ENCODE data around the gene CNTNAP2.

The CNTNAP2 gene

DNA sequence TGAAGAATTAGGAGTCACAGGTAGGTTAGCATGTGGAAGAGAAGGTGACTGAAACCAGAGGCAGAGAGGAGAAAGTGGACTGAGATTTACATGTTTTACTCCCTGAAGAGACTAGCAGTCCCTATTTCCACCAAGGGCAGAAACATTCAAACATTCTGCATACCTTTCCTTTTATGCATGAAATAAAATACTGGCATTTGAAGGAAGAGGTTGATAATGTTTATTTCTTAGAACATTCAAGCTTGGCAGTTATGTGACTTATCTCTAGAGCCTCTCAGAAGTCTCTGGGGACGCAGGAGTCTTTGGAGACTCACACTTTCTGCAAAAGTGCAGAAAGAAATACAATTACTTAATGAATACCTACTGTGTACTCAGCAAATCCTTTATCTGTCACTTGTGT lies 1966.8 kb downstream of the CNTNAP2 start:
- TF ChIP-seq, protein P1, sequence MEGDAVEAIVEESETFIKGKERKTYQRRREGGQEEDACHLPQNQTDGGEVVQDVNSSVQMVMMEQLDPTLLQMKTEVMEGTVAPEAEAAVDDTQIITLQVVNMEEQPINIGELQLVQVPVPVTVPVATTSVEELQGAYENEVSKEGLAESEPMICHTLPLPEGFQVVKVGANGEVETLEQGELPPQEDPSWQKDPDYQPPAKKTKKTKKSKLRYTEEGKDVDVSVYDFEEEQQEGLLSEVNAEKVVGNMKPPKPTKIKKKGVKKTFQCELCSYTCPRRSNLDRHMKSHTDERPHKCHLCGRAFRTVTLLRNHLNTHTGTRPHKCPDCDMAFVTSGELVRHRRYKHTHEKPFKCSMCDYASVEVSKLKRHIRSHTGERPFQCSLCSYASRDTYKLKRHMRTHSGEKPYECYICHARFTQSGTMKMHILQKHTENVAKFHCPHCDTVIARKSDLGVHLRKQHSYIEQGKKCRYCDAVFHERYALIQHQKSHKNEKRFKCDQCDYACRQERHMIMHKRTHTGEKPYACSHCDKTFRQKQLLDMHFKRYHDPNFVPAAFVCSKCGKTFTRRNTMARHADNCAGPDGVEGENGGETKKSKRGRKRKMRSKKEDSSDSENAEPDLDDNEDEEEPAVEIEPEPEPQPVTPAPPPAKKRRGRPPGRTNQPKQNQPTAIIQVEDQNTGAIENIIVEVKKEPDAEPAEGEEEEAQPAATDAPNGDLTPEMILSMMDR (IDR thresholded peaks at IDR 0.05; ENCODE audit: extremely low read depth, missing control alignments), result no peak
- no peak for DNase-seq (ENCODE audit: low spot score)

DNA sequence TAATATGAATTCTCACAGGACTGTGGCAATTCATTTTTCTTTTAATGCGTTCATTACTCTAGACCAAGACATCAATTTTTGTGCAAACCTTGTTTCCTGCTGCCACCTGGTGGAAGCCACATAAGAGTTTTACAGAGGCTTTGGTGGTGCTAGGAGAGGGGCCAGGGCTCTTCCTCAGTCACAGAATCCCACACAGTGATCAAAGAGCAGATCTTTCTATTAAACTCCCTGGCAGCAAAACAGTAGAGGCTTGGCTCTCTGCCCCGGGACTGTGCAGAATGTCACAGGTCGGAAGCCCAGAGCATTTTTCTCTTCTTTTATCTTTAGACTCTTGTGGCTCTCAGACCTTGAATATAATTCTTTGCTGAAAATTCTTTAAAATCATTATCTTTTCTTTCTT lies 1967.5 kb downstream of the CNTNAP2 start:
- DNase-seq (ENCODE audit: low spot score), result peak; percentile 19
- TF ChIP-seq, protein P1 (IDR thresholded peaks at IDR 0.05; ENCODE audit: extremely low read depth, missing control alignments), result peak; percentile 51

DNA sequence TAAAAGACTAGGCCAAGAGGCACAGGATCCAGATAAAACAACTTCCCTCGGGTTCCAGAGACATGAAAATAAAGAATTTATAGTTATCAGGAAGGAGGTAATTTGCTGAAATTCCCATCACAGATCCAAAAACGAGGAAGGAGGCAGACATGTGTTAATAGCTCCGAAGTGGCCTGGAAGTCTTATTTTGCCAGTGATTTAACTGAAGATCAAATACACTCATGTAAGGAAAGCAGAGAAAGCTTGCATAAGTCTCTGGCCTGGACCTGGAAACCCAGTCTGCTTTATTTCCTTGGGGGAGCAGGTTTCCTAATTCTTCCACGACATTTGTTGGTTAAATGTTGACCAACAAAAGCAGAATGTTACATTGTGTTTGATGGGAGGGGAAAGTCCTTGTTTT lies 1975.3 kb downstream of the CNTNAP2 start:
- TF ChIP-seq, protein P1 (IDR thresholded peaks at IDR 0.05; ENCODE audit: extremely low read depth, missing control alignments), result no peak
- no peak for DNase-seq (ENCODE audit: low spot score)

DNA sequence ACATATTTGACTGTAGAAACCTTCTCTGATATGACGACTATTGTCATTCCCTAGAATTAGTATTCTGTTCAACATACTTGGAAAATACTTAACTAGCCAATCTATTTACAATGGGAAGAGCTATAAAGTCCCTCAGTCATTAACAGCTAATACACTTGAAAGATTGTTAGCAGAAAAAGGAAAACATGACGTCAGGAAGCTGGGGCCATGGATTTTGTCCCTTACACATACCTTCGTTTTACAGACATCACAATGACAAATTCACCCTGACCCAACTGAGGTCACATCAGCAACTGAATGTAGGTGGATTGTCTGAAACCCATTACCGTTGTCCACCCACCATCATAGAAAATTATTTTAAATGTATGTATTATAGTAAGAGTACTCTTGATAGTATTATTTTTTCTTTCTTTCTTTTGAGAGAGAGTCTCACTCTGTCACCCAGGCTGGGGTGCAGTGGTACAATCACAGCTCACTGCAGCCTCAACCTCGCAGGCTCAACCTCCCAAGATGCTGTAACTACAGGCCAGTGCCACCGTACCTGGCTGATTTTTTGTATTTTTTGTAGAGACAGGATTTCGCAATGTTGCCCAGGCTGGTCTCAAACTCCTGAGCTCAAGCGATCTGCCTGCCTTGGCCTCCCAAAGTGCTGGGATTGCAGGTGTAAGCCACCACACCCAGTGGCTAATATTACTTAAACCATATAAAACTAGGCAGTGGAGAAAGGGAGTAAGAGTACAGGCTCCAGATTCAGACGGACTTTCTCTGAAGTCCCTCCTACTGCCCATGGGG lies 1977.0 kb downstream of the CNTNAP2 start:
- DNase-seq (ENCODE audit: low spot score), result no peak
- TF ChIP-seq, protein P1 (IDR thresholded peaks at IDR 0.05; ENCODE audit: extremely low read depth, missing control alignments), result no peak

DNA sequence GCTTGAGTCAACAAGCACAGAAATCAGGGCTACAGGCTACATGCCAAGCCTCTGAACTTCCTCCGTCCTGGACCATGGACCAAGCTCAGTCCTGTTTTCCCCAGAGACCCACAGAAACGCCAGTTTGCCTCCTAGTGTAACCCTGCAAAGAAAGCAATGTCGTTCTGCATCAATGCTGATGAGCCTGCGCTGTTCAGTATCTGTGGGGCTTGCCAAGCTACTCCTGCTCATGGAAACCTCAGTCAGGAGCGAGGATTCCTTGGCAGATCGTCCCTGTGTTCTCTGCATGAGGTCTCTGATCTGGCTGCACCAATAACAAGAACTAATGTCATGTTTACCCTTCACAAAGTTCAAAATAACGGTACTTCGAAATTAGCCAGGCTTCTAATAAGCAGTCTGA lies 1978.5 kb downstream of the CNTNAP2 start:
- TF ChIP-seq, protein P1 (IDR thresholded peaks at IDR 0.05; ENCODE audit: extremely low read depth, missing control alignments), result no peak
- DNase-seq (ENCODE audit: low spot score), result no peak

DNA sequence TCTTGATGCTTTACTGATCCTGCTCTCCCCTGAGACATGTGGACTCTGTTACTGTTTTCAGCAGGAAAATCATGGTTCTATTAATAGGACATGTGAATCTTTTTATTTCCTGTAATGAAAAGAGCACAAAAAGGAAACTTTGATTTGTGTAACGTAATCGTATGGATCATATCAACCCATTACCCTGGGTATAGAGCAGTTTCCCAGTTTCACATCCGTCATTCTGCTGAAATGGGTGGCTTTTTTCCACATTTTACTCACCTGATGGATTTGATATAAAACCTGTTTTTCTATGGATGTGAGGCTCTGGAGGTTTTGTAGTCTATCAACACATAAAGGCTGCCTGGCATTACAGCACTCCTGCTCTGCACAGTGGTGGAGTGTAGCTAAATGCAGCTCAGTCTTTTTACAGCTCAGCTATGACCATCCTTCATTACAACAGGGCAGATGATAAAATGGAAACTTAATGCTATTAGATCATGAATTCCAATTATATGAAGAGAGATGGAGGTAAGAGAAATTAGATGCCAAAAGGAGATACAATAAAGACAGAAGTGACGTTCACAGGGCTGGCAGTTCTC lies 1987.6 kb downstream of the CNTNAP2 start:
- no peak for DNase-seq (ENCODE audit: low spot score)
- TF ChIP-seq, protein P1 (IDR thresholded peaks at IDR 0.05; ENCODE audit: extremely low read depth, missing control alignments), result no peak

DNA sequence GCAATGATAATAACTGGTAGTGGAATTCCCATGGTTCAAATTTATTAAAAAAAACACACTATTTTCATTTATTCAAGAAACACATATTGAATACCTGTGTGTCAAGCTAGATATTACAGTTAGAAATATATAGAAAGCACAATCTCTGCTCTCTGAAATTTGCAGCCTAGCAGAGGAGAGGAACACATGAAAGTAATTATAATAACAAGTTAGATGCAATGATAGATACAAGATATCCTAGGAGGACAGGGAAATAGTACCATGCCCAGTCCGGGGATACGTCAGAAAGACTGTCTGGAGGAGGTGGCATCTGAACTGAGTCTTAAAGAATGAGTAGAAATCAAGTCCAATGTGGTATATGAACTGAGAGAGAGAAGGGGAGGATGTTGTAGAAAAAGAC lies 1988.3 kb downstream of the CNTNAP2 start:
- DNase-seq (ENCODE audit: low spot score), result no peak
- TF ChIP-seq, protein P1 (IDR thresholded peaks at IDR 0.05; ENCODE audit: extremely low read depth, missing control alignments), result no peak
